ENCODE measurements around the gene ZNF683.

DNA sequence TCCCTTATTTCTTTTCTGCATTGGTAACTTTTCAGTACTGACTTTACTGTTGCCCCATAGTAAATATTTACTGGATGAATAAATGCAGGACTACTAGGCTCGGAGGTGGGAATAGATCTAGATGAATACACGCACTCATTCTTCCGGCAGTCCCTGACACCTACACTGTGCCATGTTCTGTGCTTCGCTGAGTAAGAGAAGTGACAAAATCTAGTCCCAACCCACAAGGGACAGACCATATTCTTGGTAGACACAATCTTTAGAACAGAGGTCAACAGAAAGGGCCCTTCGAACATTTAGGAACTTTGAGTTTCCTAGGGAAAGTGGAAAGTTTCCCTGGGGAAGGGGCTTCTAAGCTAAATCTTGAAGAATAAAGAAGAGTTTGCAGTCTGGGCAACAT is 58.0 kb downstream of the ZNF683 start:
- TF ChIP-seq POLR2A (IDR thresholded peaks at IDR 0.05): no peak
- TF ChIP-seq, protein P1, sequence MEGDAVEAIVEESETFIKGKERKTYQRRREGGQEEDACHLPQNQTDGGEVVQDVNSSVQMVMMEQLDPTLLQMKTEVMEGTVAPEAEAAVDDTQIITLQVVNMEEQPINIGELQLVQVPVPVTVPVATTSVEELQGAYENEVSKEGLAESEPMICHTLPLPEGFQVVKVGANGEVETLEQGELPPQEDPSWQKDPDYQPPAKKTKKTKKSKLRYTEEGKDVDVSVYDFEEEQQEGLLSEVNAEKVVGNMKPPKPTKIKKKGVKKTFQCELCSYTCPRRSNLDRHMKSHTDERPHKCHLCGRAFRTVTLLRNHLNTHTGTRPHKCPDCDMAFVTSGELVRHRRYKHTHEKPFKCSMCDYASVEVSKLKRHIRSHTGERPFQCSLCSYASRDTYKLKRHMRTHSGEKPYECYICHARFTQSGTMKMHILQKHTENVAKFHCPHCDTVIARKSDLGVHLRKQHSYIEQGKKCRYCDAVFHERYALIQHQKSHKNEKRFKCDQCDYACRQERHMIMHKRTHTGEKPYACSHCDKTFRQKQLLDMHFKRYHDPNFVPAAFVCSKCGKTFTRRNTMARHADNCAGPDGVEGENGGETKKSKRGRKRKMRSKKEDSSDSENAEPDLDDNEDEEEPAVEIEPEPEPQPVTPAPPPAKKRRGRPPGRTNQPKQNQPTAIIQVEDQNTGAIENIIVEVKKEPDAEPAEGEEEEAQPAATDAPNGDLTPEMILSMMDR (IDR thresholded peaks at IDR 0.05): no peak
